SK-N-SH treated with all-trans-retinoic acid at 6 μM for 48 hours (cell line): ENCODE measurements around the gene UST.

ENCODE experiments used
- ATAC-seq: fragments of 200-7000 bp; cut with Tn5 transposase; 3 replicates; pipeline ENCODE4 v1.9.1; 2020; ENCODE audit warnings: mild to moderate bottlenecking, moderate library complexity
- BACH2 ChIP-seq: fragments of 250-450 bp; sonication (Bioruptor Pico); IDR thresholded peaks from 2 replicates; pipeline ENCODE4 v1.9.0; 2021; ENCODE audit warnings: mild to moderate bottlenecking, borderline replicate concordance
- ESRRG ChIP-seq: fragments of 250-450 bp; sonication (Bioruptor Pico); IDR thresholded peaks from 2 replicates; pipeline ENCODE4 v1.6.1; 2021; ENCODE audit warnings: mild to moderate bottlenecking
- GLIS3 ChIP-seq: fragments of 250-450 bp; sonication (Bioruptor Pico); IDR thresholded peaks from 2 replicates; pipeline ENCODE4 v1.5.0; 2020; ENCODE audit warnings: mild to moderate bottlenecking, moderate library complexity
- ISL1 ChIP-seq: fragments of 250-450 bp; sonication (Bioruptor Pico); IDR thresholded peaks from 2 replicates; pipeline ENCODE4 v2.1.2; 2022; ENCODE audit warnings: mild to moderate bottlenecking, moderate library complexity
- OSR1 ChIP-seq: fragments of 250-450 bp; sonication (Bioruptor Pico); IDR thresholded peaks from 2 replicates; pipeline ENCODE4 v1.8.0; 2022; ENCODE audit warnings: moderate library complexity, mild to moderate bottlenecking, inconsistent platforms
- RARB ChIP-seq: fragments of 250-450 bp; sonication (Bioruptor Pico); IDR thresholded peaks from 2 replicates; pipeline ENCODE4 v1.8.0; 2021; ENCODE audit warnings: mild to moderate bottlenecking, moderate library complexity
- SNAI2 ChIP-seq: fragments of 250-450 bp; sonication (Bioruptor Pico); IDR thresholded peaks from 2 replicates; pipeline ENCODE4 v1.5.0; 2020; ENCODE audit warnings: mild to moderate bottlenecking, moderate library complexity
- TCF4 ChIP-seq: fragments of 250-450 bp; sonication (Bioruptor Pico); IDR thresholded peaks from 2 replicates; pipeline ENCODE4 v1.8.0; 2021; ENCODE audit warnings: mild to moderate bottlenecking, moderate library complexity, borderline replicate concordance
- TOX ChIP-seq: fragments of 250-450 bp; sonication (Bioruptor Pico); IDR thresholded peaks from 2 replicates; pipeline ENCODE4 v1.8.0; 2021; ENCODE audit warnings: mild to moderate bottlenecking, moderate library complexity, borderline replicate concordance
- ZC3H10 ChIP-seq: fragments of 250-450 bp; sonication (Bioruptor Pico); IDR thresholded peaks from 2 replicates; pipeline ENCODE4 v1.5.1; 2021; ENCODE audit warnings: mild to moderate bottlenecking, moderate library complexity
- ZFP3 ChIP-seq: fragments of 250-450 bp; sonication (Bioruptor Pico); IDR thresholded peaks from 2 replicates; pipeline ENCODE4 v1.5.0; 2020; ENCODE audit warnings: mild to moderate bottlenecking, moderate library complexity
- ZFP30 ChIP-seq: fragments of 450-650 bp; formaldehyde crosslinking; IDR thresholded peaks from 2 replicates; pipeline ENCODE4 v1.5.0; 2022; ENCODE audit warnings: mild to moderate bottlenecking, moderate library complexity
- ZNF565 ChIP-seq: fragments of 450-650 bp; formaldehyde crosslinking; conservative IDR thresholded peaks from 2 replicates; pipeline ENCODE4 v1.5.0; 2020; ENCODE audit warnings: low read depth, mild to moderate bottlenecking, moderate library complexity
- ZNF70 ChIP-seq: fragments of 450-650 bp; formaldehyde crosslinking; IDR thresholded peaks from 2 replicates; pipeline ENCODE4 v1.5.0; 2020; ENCODE audit warnings: mild to moderate bottlenecking, moderate library complexity
- TF ChIP-seq, protein P1 (sequence below): fragments of 250-450 bp; sonication (Bioruptor Pico); IDR thresholded peaks from 2 replicates; pipeline ENCODE4 v1.8.0; 2021; ENCODE audit warnings: low read depth, mild to moderate bottlenecking, moderate library complexity, borderline replicate concordance
- TF ChIP-seq, protein P2 (sequence below): fragments of 250-450 bp; sonication (Bioruptor Pico); IDR thresholded peaks from 2 replicates; pipeline ENCODE4 v1.5.1; 2020; ENCODE audit warnings: low read depth, mild to moderate bottlenecking, moderate library complexity
- TF ChIP-seq, protein P3 (sequence below): fragments of 250-450 bp; sonication (Bioruptor Pico); IDR thresholded peaks from 2 replicates; pipeline ENCODE4 v1.5.0; 2020; ENCODE audit warnings: mild to moderate bottlenecking, moderate library complexity

The UST gene

DNA sequence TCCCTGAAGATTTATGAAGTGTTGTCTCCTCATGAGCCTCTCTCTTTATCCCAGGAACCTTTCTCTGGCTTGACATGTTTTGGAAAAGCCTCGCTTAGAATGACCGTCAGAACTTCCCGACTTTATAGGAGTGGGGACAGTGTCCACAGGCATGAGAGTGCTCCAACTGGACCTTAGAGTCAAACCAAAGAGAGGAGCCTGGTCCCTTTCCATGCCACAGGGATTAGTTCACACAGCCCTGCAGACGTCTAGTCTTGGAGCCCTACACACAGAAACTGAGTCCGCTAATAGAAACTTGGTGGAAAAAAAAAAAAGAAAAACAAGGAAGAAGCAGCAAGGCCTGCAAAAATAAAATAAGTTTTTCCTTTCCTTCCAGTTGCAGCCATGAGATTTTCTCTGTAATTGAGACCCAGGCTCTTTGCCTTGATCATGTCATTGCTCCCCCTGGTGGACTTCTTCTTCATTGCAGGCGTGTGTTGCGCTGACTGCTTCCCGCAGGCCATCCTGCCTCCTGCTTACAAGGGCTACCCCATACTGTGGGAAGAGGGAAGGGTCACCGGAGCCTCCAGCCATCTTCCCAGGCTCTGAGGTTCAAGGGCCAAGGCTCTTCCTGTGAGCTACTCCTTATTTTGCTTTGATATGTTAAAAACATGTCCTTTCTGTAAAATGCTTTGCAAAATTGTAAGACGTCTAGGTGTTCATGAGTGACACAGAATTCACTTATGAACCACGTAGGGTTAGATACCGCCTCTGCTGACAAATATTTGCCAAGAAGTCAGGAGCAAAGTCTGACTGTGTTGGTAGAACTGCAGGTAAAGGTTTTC, 201.0 kb downstream of the UST start (continued):
- TF ChIP-seq BACH2 (CRISPR knock-in tag) (no peak), SNAI2 (CRISPR knock-in tag) (no peak), ZC3H10 (CRISPR knock-in tag) (no peak)

DNA sequence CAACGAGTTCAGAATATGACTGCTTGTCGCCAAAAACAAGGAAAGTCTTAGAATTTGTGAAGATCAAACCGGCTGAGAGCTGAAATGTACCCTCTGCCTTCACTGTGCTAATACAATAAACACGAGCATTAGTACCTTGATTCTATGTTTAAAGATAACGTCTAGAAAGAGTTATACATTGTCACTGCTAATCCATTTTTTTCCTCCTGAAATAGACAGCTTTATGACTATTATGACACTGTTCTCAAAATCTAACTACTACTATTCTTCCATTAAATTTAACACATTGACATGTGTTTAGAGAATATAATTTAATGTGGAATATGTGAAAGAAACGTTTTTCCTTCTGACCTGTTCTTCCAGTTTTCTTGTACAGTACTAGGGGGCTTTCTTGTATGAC, 204.8 kb downstream of the UST start:
- TF ChIP-seq RARB (CRISPR knock-in tag) (no peak), ISL1 (CRISPR knock-in tag) (no peak), ZFP3 (CRISPR knock-in tag) (no peak), TCF4 (CRISPR knock-in tag) (no peak), BACH2 (CRISPR knock-in tag) (no peak), ZNF565 (CRISPR knock-in tag) (no peak), SNAI2 (CRISPR knock-in tag) (no peak), TOX (CRISPR knock-in tag) (no peak), OSR1 (CRISPR knock-in tag) (no peak), ESRRG (CRISPR knock-in tag) (no peak)
- TF ChIP-seq, protein P1, sequence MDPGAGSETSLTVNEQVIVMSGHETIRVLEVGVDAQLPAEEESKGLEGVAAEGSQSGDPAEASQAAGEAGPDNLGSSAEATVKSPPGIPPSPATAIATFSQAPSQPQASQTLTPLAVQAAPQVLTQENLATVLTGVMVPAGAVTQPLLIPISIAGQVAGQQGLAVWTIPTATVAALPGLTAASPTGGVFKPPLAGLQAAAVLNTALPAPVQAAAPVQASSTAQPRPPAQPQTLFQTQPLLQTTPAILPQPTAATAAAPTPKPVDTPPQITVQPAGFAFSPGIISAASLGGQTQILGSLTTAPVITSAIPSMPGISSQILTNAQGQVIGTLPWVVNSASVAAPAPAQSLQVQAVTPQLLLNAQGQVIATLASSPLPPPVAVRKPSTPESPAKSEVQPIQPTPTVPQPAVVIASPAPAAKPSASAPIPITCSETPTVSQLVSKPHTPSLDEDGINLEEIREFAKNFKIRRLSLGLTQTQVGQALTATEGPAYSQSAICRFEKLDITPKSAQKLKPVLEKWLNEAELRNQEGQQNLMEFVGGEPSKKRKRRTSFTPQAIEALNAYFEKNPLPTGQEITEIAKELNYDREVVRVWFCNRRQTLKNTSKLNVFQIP (CRISPR knock-in tag) = no peak
- TF ChIP-seq, protein P2, sequence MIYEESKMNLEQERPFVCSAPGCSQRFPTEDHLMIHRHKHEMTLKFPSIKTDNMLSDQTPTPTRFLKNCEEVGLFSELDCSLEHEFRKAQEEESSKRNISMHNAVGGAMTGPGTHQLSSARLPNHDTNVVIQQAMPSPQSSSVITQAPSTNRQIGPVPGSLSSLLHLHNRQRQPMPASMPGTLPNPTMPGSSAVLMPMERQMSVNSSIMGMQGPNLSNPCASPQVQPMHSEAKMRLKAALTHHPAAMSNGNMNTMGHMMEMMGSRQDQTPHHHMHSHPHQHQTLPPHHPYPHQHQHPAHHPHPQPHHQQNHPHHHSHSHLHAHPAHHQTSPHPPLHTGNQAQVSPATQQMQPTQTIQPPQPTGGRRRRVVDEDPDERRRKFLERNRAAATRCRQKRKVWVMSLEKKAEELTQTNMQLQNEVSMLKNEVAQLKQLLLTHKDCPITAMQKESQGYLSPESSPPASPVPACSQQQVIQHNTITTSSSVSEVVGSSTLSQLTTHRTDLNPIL (CRISPR knock-in tag) = no peak

DNA sequence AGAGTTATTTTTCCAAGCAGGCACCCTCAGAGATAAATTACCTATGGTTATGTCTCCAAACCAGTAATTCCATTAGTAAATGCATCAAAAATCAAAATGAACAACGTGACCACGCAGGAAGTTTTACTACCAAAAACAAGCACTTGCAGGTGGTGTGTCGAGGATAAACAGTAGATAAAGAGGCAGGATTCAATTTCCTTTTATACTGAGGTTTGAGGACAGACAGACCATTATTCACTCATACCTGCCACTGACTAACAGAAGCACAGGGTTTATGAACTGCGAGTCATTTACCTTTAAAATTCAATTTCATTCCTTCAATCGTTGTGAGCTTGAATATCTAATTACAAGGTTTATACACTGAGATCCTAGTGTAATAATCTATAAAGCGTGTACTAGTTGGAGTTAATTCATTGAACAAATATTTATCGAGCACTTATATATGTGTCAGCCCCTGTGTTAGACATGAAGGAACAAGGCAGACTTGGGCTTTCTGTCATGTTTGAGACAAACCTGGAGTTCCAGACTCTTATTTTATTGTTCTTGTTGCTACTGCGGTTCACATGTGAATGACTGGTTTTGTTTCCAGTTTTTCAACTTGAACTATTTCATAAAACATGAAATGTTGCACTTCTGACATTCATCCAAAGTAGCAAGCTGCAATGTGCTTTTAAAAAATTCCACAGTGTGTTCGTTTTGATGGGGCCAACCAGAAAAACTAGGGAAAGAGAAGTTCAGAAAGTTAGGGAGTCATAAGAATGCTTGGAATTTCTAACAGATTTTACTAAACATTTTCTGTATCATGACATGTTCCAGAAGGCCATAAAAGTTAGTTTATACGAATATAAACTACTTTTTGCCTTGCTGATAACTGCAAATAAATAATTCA, 205.6 kb downstream of the UST start:
- TF ChIP-seq, protein P2 (CRISPR knock-in tag) = no peak
- no peak for TF ChIP-seq ZNF565 (CRISPR knock-in tag)
- TF ChIP-seq ZFP30 (CRISPR knock-in tag) = no peak

More for the DNA sequence above, 204.8 kb downstream of the UST start:
- no peak for ATAC-seq

DNA sequence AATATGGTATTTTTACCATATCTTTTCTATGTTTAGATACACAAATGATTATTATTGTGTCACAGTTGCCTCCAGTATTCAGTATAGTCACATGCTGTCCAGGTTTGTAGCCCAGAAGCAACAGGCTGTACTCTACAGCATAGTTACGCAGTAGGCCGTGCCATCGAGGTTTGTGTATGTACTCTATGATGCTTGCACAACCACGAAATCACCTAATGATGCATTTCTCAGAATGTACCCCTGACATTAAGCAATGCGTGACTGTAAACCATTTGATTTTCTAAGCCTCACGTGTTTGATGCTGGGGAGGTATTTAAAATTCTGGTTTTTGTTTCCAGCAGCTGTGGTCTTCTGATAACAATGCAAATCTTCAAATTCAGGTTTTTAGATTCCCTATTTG, 207.6 kb downstream of the UST start:
- TF ChIP-seq ISL1 (CRISPR knock-in tag) (no peak), GLIS3 (CRISPR knock-in tag) (no peak), TCF4 (CRISPR knock-in tag) (no peak), TOX (CRISPR knock-in tag) (no peak), ZNF565 (CRISPR knock-in tag) (no peak), ZFP30 (CRISPR knock-in tag) (no peak), RARB (CRISPR knock-in tag) (no peak), BACH2 (CRISPR knock-in tag) (no peak), ESRRG (CRISPR knock-in tag) (no peak), ZNF70 (CRISPR knock-in tag) (no peak)
- TF ChIP-seq, protein P3, sequence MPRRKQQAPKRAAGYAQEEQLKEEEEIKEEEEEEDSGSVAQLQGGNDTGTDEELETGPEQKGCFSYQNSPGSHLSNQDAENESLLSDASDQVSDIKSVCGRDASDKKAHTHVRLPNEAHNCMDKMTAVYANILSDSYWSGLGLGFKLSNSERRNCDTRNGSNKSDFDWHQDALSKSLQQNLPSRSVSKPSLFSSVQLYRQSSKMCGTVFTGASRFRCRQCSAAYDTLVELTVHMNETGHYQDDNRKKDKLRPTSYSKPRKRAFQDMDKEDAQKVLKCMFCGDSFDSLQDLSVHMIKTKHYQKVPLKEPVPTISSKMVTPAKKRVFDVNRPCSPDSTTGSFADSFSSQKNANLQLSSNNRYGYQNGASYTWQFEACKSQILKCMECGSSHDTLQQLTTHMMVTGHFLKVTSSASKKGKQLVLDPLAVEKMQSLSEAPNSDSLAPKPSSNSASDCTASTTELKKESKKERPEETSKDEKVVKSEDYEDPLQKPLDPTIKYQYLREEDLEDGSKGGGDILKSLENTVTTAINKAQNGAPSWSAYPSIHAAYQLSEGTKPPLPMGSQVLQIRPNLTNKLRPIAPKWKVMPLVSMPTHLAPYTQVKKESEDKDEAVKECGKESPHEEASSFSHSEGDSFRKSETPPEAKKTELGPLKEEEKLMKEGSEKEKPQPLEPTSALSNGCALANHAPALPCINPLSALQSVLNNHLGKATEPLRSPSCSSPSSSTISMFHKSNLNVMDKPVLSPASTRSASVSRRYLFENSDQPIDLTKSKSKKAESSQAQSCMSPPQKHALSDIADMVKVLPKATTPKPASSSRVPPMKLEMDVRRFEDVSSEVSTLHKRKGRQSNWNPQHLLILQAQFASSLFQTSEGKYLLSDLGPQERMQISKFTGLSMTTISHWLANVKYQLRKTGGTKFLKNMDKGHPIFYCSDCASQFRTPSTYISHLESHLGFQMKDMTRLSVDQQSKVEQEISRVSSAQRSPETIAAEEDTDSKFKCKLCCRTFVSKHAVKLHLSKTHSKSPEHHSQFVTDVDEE (CRISPR knock-in tag) = no peak
- TF ChIP-seq, protein P1 (CRISPR knock-in tag) = no peak
- no peak for ATAC-seq

More for the DNA sequence above, 205.6 kb downstream of the UST start:
- no peak; the same call in 2 of the 3 replicates for ATAC-seq
